HepG2 (cell line): Measurements from ENCODE around the gene GDPD5. TPM values are rescaled to one million over a fixed set of nuclear protein-coding genes. Genes with fewer than 3 reads are reported as not detected.

Experiments used
- ATAC-seq: fragments of 200-7000 bp; cut with Tn5 transposase; 3 replicates; pipeline ENCODE4 v1.9.1; 2020; ENCODE audit warnings: mild to moderate bottlenecking, moderate library complexity
- BruUV-seq: library from RNA; stranded (reverse); fragments of 400-500 nt; replicated peaks from 2 replicates; lab custom pipeline; 2021; lab: Mats Ljungman, UMichigan
- CTCF ChIA-PET: fragments of 300-600 bp; formaldehyde crosslinking; extraction: SDS; loops from one replicate; lab custom pipeline; 2021; ENCODE audit warnings: low total read pairs, inconsistent platforms, low intra/inter-chr PET ratio; lab: Yijun Ruan, JAX
- POLR2A ChIA-PET: fragments of 350-600 bp; sonication (Branson Sonifier 250); formaldehyde crosslinking; loops from one replicate; lab custom pipeline; 2020; ENCODE audit warnings: antibody characterized with exemption, inconsistent platforms; lab: Yijun Ruan, JAX
- DNase-seq: peaks from one replicate; pipeline ENCODE4 v3.0.0-alpha.2; 2015; ENCODE audit warnings: low spot score
- FAIRE-seq: peaks from 3 replicates; lab custom pipeline; 2011; peaks lifted over from hg19 to GRCh38; lab: Jason Lieb, UNC
- H2AFZ ChIP-seq: one replicate; pipeline ENCODE4 v1.6.1; 2011; ENCODE audit warnings: low read length, inconsistent platforms
- H3K27ac ChIP-seq: fragments of 300-600 bp; 3 replicates; pipeline ENCODE4 v1.8.0; 2011; ENCODE audit warnings: mixed run types, mild to moderate bottlenecking, mixed read lengths, low read length, inconsistent platforms; ENCODE audit not compliant: insufficient read depth; ENCODE audit errors: extremely low read length
- H3K27me3 ChIP-seq, 2 experiments: fragments of 200-600 bp in 1 of 2; 2 replicates in 1 of 2; 3 replicates in 1 of 2; pipeline versions ENCODE4 v1.6.0 to v1.8.0; 2011; ENCODE audit warnings: low read length in 2 of 2, mild to moderate bottlenecking in 2 of 2, moderate library complexity in 2 of 2, inconsistent platforms in 1 of 2; ENCODE audit not compliant: insufficient read depth in 2 of 2, control insufficient read depth in 1 of 2
- H3K36me3 ChIP-seq, 2 experiments: fragments of 200-600 bp in 1 of 2; replicated peaks in 1 of 2; 2 replicates in 1 of 2; 3 replicates in 1 of 2; pipeline versions ENCODE4 v1.5.1 to v1.8.0; 2011; ENCODE audit warnings: low read length in 2 of 2, inconsistent platforms in 1 of 2; ENCODE audit not compliant: insufficient read depth in 2 of 2, control insufficient read depth in 1 of 2
- H3K4me1 ChIP-seq: 2 replicates; pipeline ENCODE4 v1.5.1; 2012; ENCODE audit warnings: low read length, inconsistent platforms; ENCODE audit not compliant: insufficient read depth
- H3K4me2 ChIP-seq: 2 replicates; pipeline ENCODE4 v1.6.0; 2011; ENCODE audit warnings: low read depth, low read length, inconsistent platforms
- H3K4me3 ChIP-seq, 3 experiments: fragments of 200-600 bp in 1 of 3; sonication (generic), shearing (Covaris generic) in 1 of 3; replicated peaks in 1 of 3; 2 replicates each; pipeline ENCODE4 v1.5.1; 2011 to 2016; ENCODE audit warnings: low read length in 3 of 3, inconsistent platforms in 2 of 3, low read depth in 2 of 3, mild to moderate bottlenecking in 2 of 3, control low read depth in 1 of 3, mixed read lengths in 1 of 3; ENCODE audit not compliant: insufficient read depth in 1 of 3
- H3K79me2 ChIP-seq: one replicate; pipeline ENCODE4 v1.6.1; 2011; ENCODE audit warnings: low read length, inconsistent platforms; ENCODE audit not compliant: insufficient read depth
- H3K9ac ChIP-seq: 2 replicates; pipeline ENCODE4 v1.6.0; 2011; ENCODE audit warnings: mild to moderate bottlenecking, low read depth, low read length, inconsistent platforms; ENCODE audit not compliant: insufficient read depth
- H3K9me3 ChIP-seq: 2 replicates; pipeline ENCODE4 v1.5.1; 2012; ENCODE audit warnings: mild to moderate bottlenecking, low read length
- H4K20me1 ChIP-seq: 2 replicates; pipeline ENCODE4 v1.6.0; 2011; ENCODE audit warnings: inconsistent platforms, mild to moderate bottlenecking, low read length, moderate library complexity; ENCODE audit not compliant: insufficient read depth
- BORCS8-MEF2B ChIP-seq: sonication (generic); formaldehyde crosslinking; IDR thresholded peaks from 2 replicates; pipeline ENCODE4 v1.8.0; 2022; ENCODE audit warnings: mild to moderate bottlenecking, missing genetic modification reagents
- TOPORS ChIP-seq: sonication (generic); formaldehyde crosslinking; IDR thresholded peaks from 2 replicates; pipeline ENCODE4 v1.8.0; 2023; ENCODE audit warnings: mild to moderate bottlenecking, missing genetic modification reagents
- ZEB1 ChIP-seq: IDR thresholded peaks from 2 replicates; pipeline ENCODE4 v1.6.1; 2012; ENCODE audit warnings: mild to moderate bottlenecking, low read depth, inconsistent platforms; ENCODE audit not compliant: insufficient replicate concordance
- ZFYVE20 ChIP-seq: sonication (generic); formaldehyde crosslinking; IDR thresholded peaks from 2 replicates; pipeline ENCODE4 v1.8.0; 2023; ENCODE audit warnings: low read depth, mild to moderate bottlenecking, moderate library complexity, missing genetic modification reagents, borderline replicate concordance
- ZNF136 ChIP-seq: sonication (generic); formaldehyde crosslinking; IDR thresholded peaks from 2 replicates; pipeline ENCODE4 v1.8.1; 2022; ENCODE audit warnings: low read depth, mild to moderate bottlenecking, moderate library complexity, missing genetic modification reagents
- ZNF558 ChIP-seq: sonication (generic); formaldehyde crosslinking; IDR thresholded peaks from 2 replicates; pipeline ENCODE4 v1.9.0; 2022; ENCODE audit warnings: mild to moderate bottlenecking, missing genetic modification reagents, borderline replicate concordance
- ZNF891 ChIP-seq: sonication (generic); formaldehyde crosslinking; IDR thresholded peaks from 2 replicates; pipeline ENCODE4 v1.5.0; 2020; ENCODE audit warnings: mild to moderate bottlenecking, missing genetic modification reagents
- WGBS: methylation state at CpG from one replicate; pipeline ENCODE4 v1.1.6; 2017; ENCODE audit warnings: low lambda C conversion rate; 5-methylcytosine and 5-hydroxymethylcytosine counted together
- in situ Hi-C: cut with HindIII; loops from 2 replicates; pipeline ENCODE4 v1.10.0; 2017; ENCODE audit warnings: low pct_unique_long_range_greater_than_20kb; ENCODE audit not compliant: extremely low pct_ligation_motif_present
- intact Hi-C: fragments of 100-400 bp; cut with micrococcal nuclease; formaldehyde crosslinking; loops from one replicate; pipeline ENCODE4 v1.10.0; 2022; ENCODE audit not compliant: unreplicated experiment
- polyA plus RNA-seq, 8 experiments: library from polyadenylated mRNA; depleted of rRNA in 3 of 8; stranded (reverse) in 7 of 8; unstranded in 1 of 8; fragments of >200 nt; fragmentation: Illumina TruSeq in 4 of 8; extraction: Trizol in 4 of 8; gene quantifications; 2 replicates each; pipeline versions ENCODE4 v1.2.1 to v1.2.3, GENCODE V29; 2011 to 2016; ENCODE audit warnings: low read depth in 4 of 8, missing spikeins in 1 of 8, mixed read lengths in 1 of 8; ENCODE audit not compliant: insufficient read depth in 1 of 8
- total RNA-seq, 5 experiments: library from RNA; depleted of rRNA; stranded (reverse); fragments of >200 nt; fragmentation: Illumina TruSeq; extraction: Trizol; gene quantifications; 2 replicates each; pipeline ENCODE4 v1.2.3, GENCODE V29; 2016; ENCODE audit warnings: low read depth in 1 of 5
- TF ChIP-seq, protein P1 (sequence below): sonication (generic); formaldehyde crosslinking; IDR thresholded peaks from 2 replicates; pipeline ENCODE4 v1.9.0; 2022; ENCODE audit warnings: low read depth, missing genetic modification reagents
- TF ChIP-seq, protein P2 (sequence below): sonication (generic); formaldehyde crosslinking; IDR thresholded peaks from 2 replicates; pipeline ENCODE4 v1.9.0; 2021; ENCODE audit warnings: missing genetic modification reagents, borderline replicate concordance
- TF ChIP-seq, protein P3 (sequence below): sonication (generic); formaldehyde crosslinking; IDR thresholded peaks from 2 replicates; pipeline ENCODE4 v1.4.0; 2020; ENCODE audit warnings: mild to moderate bottlenecking, missing genetic modification reagents
- TF ChIP-seq, protein P4 (sequence below): sonication (generic); formaldehyde crosslinking; IDR thresholded peaks from 2 replicates; pipeline ENCODE4 v1.5.0; 2020; ENCODE audit warnings: missing genetic modification reagents

GDPD5 gene
- total and polyA plus RNA-seq, 2 of the 13 experiments (the other 11 are each of a cell fraction or from before 2014, with no cell fraction given): 55.0 to 67.5 TPM

DNA sequence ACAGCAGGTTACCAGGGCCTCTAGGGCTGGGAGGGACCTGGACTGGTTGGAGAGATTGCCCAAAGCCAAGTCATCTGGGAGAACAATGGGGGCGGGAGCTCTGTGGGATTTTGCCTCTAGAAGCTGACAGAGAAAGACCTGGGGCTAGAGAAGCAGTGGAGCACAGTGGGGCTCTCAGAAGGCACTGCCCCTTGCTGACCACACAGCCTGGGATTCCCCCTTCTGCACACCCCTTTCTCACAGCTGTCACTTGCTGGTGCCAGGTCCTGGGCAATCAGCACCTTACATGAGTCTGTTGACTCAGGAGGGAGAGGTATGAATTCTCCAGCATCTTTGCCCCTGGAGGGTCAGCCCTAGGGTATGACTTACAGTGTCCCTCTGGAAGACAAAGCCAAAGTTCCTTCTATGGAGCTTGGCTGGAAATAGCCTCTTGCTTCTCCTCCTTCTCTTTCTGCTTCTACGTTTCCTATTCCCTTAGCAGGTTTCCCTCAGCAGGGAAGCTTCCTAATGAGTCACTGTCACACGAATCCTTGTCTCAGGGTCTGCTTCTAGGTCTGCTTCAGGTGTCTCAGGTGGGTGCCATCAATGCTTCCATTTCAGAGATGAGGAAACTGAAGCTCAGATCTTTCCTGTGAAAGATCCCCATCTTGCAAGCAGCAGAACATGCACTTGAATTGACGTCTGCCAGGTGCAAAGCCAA is 27.0 kb downstream of the GDPD5 start:
- DNase-seq (no peak), FAIRE-seq (no peak), ATAC-seq (no peak)
- CTCF ChIA-PET: no interaction called here
- Histone ChIP-seq H3K9me3 (no peaks in the 10 kb centered on the region), H3K27me3 (no peaks in the 10 kb centered on the region), H3K4me3 (no peak overlapping the region), H3K4me1 (peaks cover 72% of the 10 kb centered on the region), H3K9ac (no peak overlapping the region), H4K20me1 (peaks cover 20% of the 10 kb centered on the region; the same call in 1 of the 2 replicates), H2AFZ (no peak overlapping the region), H3K4me2 (no peak overlapping the region), H3K36me3 (peaks cover 4 to 16% of the 10 kb centered on the region in 2 experiments; a peak in 3 of 5 replicates), H3K79me2 (peaks cover 11% of the 10 kb centered on the region), H3K27ac (no peak overlapping the region)
- no TSS peak for BruUV-seq
- intact Hi-C loops (no loop called here), in situ Hi-C loops (loop anchor here (5.0 kb wide), 1 partner anchor 34 kb away; no protein-coding TSS in a partner anchor)
- WGBS: 88% methylated on average over 4 of the region's 4 CpGs
- POLR2A ChIA-PET: interaction anchor here (1.2 to 2.0 kb wide), 2 partner anchors 20 to 26 kb away, joined by 4 to 5 read pairs; no protein-coding TSS in a partner anchor
- no peak for TF ChIP-seq ZNF891
- TF ChIP-seq ZEB1: no peak
- TF ChIP-seq, protein P1, sequence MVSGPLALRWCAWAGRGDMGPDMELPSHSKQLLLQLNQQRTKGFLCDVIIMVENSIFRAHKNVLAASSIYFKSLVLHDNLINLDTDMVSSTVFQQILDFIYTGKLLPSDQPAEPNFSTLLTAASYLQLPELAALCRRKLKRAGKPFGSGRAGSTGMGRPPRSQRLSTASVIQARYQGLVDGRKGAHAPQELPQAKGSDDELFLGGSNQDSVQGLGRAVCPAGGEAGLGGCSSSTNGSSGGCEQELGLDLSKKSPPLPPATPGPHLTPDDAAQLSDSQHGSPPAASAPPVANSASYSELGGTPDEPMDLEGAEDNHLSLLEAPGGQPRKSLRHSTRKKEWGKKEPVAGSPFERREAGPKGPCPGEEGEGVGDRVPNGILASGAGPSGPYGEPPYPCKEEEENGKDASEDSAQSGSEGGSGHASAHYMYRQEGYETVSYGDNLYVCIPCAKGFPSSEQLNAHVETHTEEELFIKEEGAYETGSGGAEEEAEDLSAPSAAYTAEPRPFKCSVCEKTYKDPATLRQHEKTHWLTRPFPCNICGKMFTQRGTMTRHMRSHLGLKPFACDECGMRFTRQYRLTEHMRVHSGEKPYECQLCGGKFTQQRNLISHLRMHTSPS (CRISPR knock-in tag): no peak
- TF ChIP-seq TOPORS: no peak
- TF ChIP-seq ZNF136 (CRISPR knock-in tag): no peak
- no peak for TF ChIP-seq ZFYVE20 (CRISPR knock-in tag)
- TF ChIP-seq, protein P2, sequence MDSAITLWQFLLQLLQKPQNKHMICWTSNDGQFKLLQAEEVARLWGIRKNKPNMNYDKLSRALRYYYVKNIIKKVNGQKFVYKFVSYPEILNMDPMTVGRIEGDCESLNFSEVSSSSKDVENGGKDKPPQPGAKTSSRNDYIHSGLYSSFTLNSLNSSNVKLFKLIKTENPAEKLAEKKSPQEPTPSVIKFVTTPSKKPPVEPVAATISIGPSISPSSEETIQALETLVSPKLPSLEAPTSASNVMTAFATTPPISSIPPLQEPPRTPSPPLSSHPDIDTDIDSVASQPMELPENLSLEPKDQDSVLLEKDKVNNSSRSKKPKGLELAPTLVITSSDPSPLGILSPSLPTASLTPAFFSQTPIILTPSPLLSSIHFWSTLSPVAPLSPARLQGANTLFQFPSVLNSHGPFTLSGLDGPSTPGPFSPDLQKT (CRISPR knock-in tag): no peak
- TF ChIP-seq BORCS8-MEF2B: no peak
- TF ChIP-seq ZNF558: no peak
- TF ChIP-seq, protein P3, sequence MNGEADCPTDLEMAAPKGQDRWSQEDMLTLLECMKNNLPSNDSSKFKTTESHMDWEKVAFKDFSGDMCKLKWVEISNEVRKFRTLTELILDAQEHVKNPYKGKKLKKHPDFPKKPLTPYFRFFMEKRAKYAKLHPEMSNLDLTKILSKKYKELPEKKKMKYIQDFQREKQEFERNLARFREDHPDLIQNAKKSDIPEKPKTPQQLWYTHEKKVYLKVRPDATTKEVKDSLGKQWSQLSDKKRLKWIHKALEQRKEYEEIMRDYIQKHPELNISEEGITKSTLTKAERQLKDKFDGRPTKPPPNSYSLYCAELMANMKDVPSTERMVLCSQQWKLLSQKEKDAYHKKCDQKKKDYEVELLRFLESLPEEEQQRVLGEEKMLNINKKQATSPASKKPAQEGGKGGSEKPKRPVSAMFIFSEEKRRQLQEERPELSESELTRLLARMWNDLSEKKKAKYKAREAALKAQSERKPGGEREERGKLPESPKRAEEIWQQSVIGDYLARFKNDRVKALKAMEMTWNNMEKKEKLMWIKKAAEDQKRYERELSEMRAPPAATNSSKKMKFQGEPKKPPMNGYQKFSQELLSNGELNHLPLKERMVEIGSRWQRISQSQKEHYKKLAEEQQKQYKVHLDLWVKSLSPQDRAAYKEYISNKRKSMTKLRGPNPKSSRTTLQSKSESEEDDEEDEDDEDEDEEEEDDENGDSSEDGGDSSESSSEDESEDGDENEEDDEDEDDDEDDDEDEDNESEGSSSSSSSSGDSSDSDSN (CRISPR knock-in tag): no peak
- TF ChIP-seq, protein P4, sequence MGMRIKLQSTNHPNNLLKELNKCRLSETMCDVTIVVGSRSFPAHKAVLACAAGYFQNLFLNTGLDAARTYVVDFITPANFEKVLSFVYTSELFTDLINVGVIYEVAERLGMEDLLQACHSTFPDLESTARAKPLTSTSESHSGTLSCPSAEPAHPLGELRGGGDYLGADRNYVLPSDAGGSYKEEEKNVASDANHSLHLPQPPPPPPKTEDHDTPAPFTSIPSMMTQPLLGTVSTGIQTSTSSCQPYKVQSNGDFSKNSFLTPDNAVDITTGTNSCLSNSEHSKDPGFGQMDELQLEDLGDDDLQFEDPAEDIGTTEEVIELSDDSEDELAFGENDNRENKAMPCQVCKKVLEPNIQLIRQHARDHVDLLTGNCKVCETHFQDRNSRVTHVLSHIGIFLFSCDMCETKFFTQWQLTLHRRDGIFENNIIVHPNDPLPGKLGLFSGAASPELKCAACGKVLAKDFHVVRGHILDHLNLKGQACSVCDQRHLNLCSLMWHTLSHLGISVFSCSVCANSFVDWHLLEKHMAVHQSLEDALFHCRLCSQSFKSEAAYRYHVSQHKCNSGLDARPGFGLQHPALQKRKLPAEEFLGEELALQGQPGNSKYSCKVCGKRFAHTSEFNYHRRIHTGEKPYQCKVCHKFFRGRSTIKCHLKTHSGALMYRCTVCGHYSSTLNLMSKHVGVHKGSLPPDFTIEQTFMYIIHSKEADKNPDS (CRISPR knock-in tag): no peak
